ENCODE measurements around the gene SLC25A45. TPM values are rescaled to one million over a fixed set of nuclear protein-coding genes. Genes with fewer than 3 reads are reported as not detected.
A peak's percentile ranks its signal among the peaks of the same experiment; 100 is the strongest.

The SLC25A45 gene
- polyA plus RNA-seq, 2 of the 4 experiments (the other 2 are of a cell fraction), result 3.1 to 8.1 TPM

- TF ChIP-seq, protein P1, sequence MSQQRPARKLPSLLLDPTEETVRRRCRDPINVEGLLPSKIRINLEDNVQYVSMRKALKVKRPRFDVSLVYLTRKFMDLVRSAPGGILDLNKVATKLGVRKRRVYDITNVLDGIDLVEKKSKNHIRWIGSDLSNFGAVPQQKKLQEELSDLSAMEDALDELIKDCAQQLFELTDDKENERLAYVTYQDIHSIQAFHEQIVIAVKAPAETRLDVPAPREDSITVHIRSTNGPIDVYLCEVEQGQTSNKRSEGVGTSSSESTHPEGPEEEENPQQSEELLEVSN (IDR thresholded peaks at IDR 0.05; ENCODE audit: borderline replicate concordance, low read depth), result peak; percentile 31; the same call in 1 of the 2 replicates
- peak; percentile 32; the same call in 1 of the 2 replicates for TF ChIP-seq PBX3 (IDR thresholded peaks at IDR 0.05)
- no peak for TF ChIP-seq RCOR1 (IDR thresholded peaks at IDR 0.05; ENCODE audit: low read depth, low read length)
- TF ChIP-seq FOSB (CRISPR knock-in tag; IDR thresholded peaks at IDR 0.05), result peak; percentile 75; the same call in 1 of the 2 replicates
- TF ChIP-seq HEYL (CRISPR knock-in tag; IDR thresholded peaks at IDR 0.05), result peak; percentile 64; the same call in 1 of the 2 replicates
- no peak for TF ChIP-seq CBX2 (IDR thresholded peaks at IDR 0.05; ENCODE audit: borderline replicate concordance, low read depth)
- TF ChIP-seq, protein P2, sequence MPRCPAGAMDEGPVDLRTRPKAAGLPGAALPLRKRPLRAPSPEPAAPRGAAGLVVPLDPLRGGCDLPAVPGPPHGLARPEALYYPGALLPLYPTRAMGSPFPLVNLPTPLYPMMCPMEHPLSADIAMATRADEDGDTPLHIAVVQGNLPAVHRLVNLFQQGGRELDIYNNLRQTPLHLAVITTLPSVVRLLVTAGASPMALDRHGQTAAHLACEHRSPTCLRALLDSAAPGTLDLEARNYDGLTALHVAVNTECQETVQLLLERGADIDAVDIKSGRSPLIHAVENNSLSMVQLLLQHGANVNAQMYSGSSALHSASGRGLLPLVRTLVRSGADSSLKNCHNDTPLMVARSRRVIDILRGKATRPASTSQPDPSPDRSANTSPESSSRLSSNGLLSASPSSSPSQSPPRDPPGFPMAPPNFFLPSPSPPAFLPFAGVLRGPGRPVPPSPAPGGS (IDR thresholded peaks at IDR 0.05), result peak; percentile 58; the same call in 1 of the 3 replicates
- peak; percentile 39; the same call in 1 of the 2 replicates for TF ChIP-seq MAZ (IDR thresholded peaks at IDR 0.05; ENCODE audit: borderline replicate concordance, low read depth, low read length)
- TF ChIP-seq, protein P3, sequence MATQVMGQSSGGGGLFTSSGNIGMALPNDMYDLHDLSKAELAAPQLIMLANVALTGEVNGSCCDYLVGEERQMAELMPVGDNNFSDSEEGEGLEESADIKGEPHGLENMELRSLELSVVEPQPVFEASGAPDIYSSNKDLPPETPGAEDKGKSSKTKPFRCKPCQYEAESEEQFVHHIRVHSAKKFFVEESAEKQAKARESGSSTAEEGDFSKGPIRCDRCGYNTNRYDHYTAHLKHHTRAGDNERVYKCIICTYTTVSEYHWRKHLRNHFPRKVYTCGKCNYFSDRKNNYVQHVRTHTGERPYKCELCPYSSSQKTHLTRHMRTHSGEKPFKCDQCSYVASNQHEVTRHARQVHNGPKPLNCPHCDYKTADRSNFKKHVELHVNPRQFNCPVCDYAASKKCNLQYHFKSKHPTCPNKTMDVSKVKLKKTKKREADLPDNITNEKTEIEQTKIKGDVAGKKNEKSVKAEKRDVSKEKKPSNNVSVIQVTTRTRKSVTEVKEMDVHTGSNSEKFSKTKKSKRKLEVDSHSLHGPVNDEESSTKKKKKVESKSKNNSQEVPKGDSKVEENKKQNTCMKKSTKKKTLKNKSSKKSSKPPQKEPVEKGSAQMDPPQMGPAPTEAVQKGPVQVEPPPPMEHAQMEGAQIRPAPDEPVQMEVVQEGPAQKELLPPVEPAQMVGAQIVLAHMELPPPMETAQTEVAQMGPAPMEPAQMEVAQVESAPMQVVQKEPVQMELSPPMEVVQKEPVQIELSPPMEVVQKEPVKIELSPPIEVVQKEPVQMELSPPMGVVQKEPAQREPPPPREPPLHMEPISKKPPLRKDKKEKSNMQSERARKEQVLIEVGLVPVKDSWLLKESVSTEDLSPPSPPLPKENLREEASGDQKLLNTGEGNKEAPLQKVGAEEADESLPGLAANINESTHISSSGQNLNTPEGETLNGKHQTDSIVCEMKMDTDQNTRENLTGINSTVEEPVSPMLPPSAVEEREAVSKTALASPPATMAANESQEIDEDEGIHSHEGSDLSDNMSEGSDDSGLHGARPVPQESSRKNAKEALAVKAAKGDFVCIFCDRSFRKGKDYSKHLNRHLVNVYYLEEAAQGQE (IDR thresholded peaks at IDR 0.05), result peak; percentile 57
- TF ChIP-seq RARB (CRISPR knock-in tag; IDR thresholded peaks at IDR 0.05), result peak; percentile 94; the same call in 1 of the 2 replicates
- TF ChIP-seq TP53 (CRISPR knock-in tag; IDR thresholded peaks at IDR 0.05), result peak; percentile 97
- peak; percentile 79 to 87; a peak in 3 of 5 replicates for TF ChIP-seq EP300 (IDR thresholded peaks at IDR 0.05)
- TF ChIP-seq, protein P4, sequence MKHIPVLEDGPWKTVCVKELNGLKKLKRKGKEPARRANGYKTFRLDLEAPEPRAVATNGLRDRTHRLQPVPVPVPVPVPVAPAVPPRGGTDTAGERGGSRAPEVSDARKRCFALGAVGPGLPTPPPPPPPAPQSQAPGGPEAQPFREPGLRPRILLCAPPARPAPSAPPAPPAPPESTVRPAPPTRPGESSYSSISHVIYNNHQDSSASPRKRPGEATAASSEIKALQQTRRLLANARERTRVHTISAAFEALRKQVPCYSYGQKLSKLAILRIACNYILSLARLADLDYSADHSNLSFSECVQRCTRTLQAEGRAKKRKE (CRISPR knock-in tag; IDR thresholded peaks at IDR 0.05; ENCODE audit: low read depth), result peak; percentile 85
- TF ChIP-seq RAD21 (conservative IDR thresholded peaks at IDR 0.05 in 1 of 2, IDR thresholded peaks at IDR 0.05 in 1 of 2), result no peak
- TF ChIP-seq MYC (IDR thresholded peaks at IDR 0.05; ENCODE audit: borderline replicate concordance, low read length), result 0 out of 2 replicates have a peak, but pooled peaks have one; percentile 31
- TF ChIP-seq JUNB (IDR thresholded peaks at IDR 0.05), result peak; percentile 55; the same call in 1 of the 2 replicates
- peak; percentile 59 to 88; a peak in 3 of 4 replicates for TF ChIP-seq CEBPB (IDR thresholded peaks at IDR 0.05)
- TF ChIP-seq HOXB13 (CRISPR knock-in tag; IDR thresholded peaks at IDR 0.05; ENCODE audit: low read depth), result peak; percentile 17; the same call in 1 of the 2 replicates
Observed at GRCh38 chr11:65420979-65421793, 38.7 kb upstream of the SLC25A45 start (continued).

Data from A549 (cell line).